Activated naive CD4-positive, alpha-beta T cell (primary cell): ENCODE results near the gene SLC41A3.

Experiments used
- DNase-seq, 4 experiments: peaks; one replicate each; lab custom pipeline; 2025; lab: John Stamatoyannopoulos, UW

Gene SLC41A3

GRCh38 chr3:126119976-126120375, 36.1 kb upstream of the SLC41A3 start:
- DNase-seq, result no peak

DNA sequence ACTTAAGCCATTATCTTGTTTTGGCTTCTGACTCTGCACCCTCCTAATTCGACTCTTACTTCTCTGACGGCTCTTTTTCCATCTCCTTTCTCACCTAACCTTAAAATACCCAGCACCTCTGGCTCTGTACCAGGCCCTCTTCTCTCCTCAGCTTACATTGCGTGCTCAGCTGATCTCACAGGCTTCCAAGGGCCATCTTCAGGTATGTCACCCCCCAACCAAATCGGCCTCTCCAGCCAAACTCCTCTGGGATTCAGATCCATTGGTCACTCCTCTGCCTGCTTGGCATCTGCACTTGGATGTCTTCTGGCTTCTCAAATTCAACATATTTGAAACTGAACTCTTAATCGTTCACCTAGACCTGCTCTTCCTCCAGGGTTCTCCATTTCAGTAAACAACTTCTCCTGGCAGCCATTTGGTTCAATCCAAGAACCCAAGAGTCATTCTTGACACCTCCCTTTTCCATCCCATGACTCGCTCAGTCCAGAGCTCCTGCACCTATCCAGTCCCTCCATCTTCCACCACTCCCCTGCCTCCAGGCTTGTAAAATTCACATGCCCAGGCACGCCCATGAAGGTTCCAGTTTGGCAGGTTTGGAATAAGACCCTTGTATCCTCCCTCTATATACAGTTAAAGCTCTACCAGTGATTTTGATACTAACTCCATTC, 35.2 kb upstream of the SLC41A3 start:
- no peak for DNase-seq

DNA sequence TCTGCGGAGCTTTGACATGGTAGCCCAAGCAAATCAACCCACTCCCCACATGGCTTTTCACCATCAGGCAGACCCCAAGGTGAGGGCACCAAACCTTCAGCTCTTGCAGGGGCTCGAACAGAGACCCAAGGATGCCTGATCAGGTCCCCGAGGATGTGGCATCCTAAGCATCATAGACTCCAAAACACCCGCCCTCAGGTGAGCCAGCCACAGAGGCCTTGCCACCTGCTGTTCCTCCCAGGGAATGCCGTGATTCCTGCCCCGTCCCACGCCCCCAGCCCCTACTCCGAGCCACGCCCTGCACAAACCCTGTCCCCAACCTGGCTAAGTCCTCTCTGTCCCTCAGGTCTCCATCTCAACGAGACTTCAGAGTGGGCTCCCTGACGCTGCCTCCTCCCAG, 34.7 kb upstream of the SLC41A3 start:
- DNase-seq, result no peak

DNA sequence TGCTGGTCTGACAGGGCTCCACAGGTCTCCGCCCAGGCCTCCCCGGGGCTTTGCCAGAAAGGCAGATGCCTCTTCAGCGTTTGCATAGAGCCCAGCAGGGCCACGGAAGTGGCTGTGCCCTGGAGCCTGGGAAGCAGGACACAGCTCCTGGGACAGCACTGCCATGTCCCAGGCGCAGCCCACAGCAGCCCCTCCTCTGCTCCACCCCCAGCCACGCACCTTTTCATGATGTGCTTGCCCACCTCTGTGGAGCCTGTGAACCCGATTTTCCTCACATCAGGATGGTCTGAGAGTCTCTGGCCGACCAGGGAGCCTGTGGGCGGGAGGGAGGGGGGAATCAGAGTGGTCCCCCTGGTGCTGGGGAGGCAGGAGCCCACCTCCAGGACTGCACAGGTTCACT, 33.9 kb upstream of the SLC41A3 start:
- DNase-seq, result no peak

DNA sequence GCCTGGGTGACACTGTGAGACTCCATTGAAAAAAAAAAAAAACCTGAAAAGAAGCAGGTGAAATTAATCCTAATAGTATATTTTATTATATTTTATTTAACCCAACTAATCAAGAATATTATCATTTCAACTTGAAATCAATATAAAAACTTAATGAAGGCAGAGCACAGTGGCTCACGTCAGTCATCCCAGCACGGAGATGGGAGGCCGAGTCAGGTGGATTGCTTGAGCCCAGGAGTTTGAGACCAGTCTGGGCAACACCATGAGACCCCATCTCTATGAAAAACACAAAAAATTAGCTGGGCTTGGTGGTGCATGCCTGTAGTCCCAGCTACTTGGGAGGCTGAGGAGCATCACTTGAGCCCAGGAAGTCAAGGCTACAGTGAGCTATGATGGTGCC, 33.3 kb upstream of the SLC41A3 start:
- DNase-seq, result no peak

GRCh38 chr3:126116526-126116925, 32.6 kb upstream of the SLC41A3 start:
- DNase-seq, result no peak

DNA sequence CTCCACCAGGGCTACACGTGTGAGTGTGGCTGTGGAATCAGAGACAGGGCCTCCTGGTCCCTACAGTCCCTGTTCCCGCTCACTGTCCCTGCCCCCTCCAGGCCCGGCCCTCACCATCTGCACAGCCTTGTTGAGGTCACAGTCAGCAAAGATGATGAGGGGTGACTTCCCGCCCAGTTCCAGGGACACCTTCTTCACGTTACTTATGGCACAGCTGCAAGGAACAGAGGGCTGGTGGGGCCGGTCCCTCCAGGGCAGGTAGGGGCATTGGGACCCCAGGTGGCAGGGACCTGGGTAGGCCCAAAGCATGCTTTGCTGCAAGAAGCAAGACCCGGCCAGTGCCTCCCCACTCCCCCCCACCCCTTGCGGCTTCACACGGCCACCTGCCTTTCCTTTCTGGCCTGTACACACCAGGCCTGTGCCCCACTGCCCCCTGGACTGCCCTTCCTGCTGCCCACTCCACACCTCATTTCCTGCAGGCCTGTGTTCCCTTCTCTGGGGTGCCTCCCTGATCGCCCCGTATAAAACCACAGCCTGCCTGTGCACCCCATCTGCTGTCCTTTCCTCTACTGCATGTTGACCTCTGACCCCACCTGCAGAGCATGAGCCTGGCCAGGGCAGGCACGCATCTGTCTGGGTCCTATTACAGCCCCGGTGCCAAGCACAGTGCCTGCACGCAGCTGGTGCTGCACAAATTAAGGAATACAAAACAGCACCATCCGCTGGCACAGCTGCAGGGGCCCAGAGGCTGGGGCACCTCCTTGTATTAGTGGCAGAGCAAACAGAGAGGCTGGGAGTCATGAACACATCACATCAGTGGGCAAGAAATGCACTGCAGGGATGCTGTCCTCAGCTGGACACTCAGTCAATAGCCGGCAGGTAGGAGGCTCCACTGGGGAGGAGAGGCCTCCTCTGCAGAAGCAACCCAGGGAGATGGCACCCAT, 30.8 kb upstream of the SLC41A3 start:
- DNase-seq, result no peak

- DNase-seq, result no peak
Observed at GRCh38 chr3:126113733-126114442, 30.0 kb upstream of the SLC41A3 start.

- DNase-seq, result no peak
Observed at GRCh38 chr3:126113238-126113555, 29.3 kb upstream of the SLC41A3 start.

GRCh38 chr3:126112531-126113237, 28.8 kb upstream of the SLC41A3 start:
- DNase-seq, result no peak

DNA sequence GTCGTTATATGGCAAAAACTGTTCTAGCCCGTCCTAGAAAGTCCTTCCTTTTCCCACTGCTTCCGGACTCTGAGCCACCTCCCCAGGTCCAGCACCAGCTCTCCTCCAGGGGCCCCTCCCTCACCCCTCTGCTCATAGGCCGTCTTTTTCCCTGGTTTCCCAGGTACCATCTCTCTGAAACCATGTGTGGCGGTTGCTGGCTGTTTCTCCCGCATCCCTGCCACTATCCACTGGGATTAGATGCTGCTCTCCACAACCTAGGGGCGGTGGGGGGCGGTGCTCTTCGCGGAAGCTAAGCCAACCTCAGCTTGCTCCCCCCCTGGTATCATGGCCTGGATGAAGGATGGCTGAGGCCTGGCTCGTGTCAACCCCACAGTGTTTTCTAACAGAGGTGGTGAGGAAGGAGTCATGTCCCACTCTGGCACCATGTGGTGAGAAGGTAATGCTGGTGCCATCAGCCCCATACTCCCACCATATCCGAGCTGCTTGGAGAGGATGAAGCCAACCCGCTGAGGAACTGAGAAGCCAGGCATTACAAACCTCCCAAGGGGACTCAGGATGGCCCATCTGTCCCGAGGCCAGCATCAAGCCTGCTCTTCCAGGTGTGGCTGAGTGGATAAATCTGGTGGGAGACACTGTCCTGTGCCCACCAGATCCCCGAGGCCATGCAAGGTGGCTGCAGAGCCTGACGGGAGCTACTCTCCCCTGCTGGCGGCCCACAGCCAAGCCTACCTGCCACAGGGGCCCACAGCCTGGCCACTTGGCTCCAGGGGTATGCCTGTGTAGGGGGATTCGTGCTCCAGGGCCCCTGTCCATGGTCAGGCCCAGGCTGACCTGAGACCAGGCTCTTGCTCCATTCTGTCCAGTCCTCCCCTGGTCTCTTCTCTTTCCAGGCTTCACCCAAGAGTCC, 27.9 kb upstream of the SLC41A3 start:
- DNase-seq, result no peak

GRCh38 chr3:126111126-126111551, 27.2 kb upstream of the SLC41A3 start:
- DNase-seq, result no peak

GRCh38 chr3:126110431-126111125, 26.7 kb upstream of the SLC41A3 start:
- DNase-seq, result no peak

DNA sequence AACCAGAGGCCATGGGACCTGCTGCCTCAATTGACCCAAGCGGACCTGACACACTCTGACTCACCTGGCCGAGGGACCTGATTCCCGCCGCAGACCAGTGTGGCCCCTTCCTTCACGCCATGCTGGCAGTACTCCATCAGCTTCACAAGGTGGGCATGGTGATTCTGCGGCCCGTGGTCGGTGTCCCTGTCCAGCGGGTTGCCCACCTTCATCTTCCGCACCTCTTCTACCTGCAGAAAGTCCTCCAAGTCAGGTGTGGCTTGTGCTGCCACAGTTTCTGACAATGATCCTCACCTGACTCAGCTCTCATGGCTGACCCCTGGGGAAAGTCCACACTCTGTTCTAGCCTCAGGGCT, 25.9 kb upstream of the SLC41A3 start:
- no peak for DNase-seq

DNA sequence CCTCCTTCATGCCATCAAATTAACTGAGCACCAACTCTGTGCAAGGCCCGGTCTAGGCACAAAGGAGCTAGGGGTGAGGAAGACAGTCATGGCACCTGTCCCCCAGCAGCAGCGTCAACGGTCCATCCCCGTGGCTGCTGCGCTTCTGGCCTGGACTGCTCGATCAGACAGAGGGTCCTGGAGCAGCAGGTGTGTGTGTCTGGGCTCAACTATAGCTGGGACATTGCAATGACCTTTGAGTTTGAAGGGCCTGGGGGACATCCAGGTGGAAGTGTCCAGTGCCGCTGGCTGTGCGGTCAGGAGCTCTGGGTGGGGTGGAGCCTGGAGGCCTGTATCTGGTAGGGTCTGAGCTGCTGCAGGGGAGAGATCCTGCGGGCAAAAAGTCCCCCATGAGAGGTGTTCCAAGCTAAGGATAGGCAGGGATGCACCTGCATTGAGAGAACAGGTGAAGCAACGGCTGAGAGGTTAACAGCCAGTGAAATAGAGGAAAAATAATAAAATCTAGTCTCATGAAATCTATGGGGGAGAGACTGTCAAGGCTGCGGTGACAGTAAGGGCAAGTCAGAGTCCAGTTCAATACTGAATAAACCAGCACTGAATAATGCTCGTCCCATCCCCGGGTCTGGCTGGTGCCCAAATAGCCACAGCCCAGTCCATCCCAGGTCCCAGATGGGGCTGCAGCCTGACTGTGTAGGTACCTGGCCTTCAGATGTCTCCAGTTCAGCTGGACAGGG, 25.4 kb upstream of the SLC41A3 start:
- no peak for DNase-seq

GRCh38 chr3:126108676-126109050, 24.7 kb upstream of the SLC41A3 start:
- DNase-seq, result no peak

DNA sequence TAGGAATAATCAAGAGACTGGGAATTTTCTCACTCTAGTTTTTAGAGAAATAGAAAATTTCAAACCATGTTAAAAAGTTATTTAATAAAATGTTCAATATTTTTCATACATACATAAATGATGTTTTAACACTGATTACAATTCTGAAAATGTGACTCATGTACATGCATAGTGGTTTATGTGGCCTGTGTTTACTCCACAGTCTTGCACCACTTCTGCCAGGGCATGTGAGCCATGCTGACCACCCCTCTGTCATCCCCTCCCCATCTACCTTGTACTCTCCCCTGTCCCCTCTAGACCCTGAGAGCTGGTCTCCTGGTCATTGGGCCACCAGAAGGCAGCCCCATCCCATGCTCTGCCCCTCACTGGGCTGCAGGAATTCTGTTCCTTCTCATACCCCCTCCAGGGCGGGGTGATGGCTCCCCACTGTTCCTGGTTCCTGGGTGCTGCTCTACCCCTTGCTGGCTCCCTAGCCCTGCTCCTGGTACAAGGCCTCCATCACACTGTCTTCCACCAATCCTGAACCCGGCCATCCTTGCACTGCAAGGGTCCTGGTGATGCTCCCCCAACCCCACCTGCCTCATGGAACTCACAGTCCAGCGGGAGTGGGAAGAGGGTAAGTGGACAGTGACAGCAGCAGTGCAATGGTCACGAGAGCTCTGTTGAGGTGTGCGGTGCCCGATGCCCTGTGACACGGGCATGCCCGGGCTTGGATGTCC, 24.2 kb upstream of the SLC41A3 start:
- DNase-seq, result no peak

GRCh38 chr3:126107203-126107939, 23.4 kb upstream of the SLC41A3 start:
- no peak for DNase-seq
